Right cardiac atrium (tissue), 5 donors: ENCODE measurements around the gene EIF1AX. TPM values are rescaled to one million over a fixed set of nuclear protein-coding genes. Genes with fewer than 3 reads are reported as not detected.

Source experiments
- ATAC-seq, 2 donors: fragments of 200-7000 bp; cut with Tn5 transposase; one replicate each; pipeline versions ENCODE4 v1.8.0 to v1.9.1; 2020; ENCODE audit warnings: moderate library complexity in 2 of 2, mild to moderate bottlenecking in 1 of 2
- DNase-seq, 3 donors: peaks; one replicate each; pipeline ENCODE4 v3.0.0-alpha.2; 2020
- H3K27ac ChIP-seq: one replicate; pipeline ENCODE4 v1.5.1; 2013; ENCODE audit warnings: mild to moderate bottlenecking, low read length, control low read depth, moderate library complexity
- H3K27me3 ChIP-seq: one replicate; pipeline ENCODE4 v1.6.1; 2013; ENCODE audit not compliant: control insufficient read depth, insufficient read depth
- H3K4me1 ChIP-seq: one replicate; pipeline ENCODE4 v1.6.1; 2013; ENCODE audit warnings: low read length; ENCODE audit not compliant: control insufficient read depth, insufficient read depth
- H3K4me3 ChIP-seq: one replicate; pipeline ENCODE4 v1.5.1; 2013; ENCODE audit warnings: low read length, control low read depth
- H3K9me3 ChIP-seq: one replicate; pipeline ENCODE4 v1.6.1; 2013; ENCODE audit warnings: low read length; ENCODE audit not compliant: control insufficient read depth
- WGBS: extraction: QIAGEN DNeasy Blood & Tissue Kit; methylation state at CpG from one replicate; pipeline ENCODE4 v1.1.7; 2013; 5-methylcytosine and 5-hydroxymethylcytosine counted together
- intact Hi-C, 4 donors: fragments of 100-400 bp; cut with DNase I; formaldehyde crosslinking; loops; one replicate each; pipeline versions ENCODE4 v1.11.0 to v1.14.0; 2022 to 2023
- polyA plus RNA-seq: library from polyadenylated mRNA; stranded (reverse); fragments of 200-250 nt; gene quantifications from one replicate; pipeline ENCODE4 v1.2.3, GENCODE V29; 2013
- total RNA-seq, 4 donors: library from RNA; stranded (reverse); fragmentation: NEBNext Ultra II Directional; extraction: Animal tissue kit (Norgen Biotek cat#: 25700); gene quantifications; one replicate each; pipeline ENCODE4 v1.2.1, GENCODE V29; 2021
- donor health status: healthy with polysubstance abuse.
- donor health status: DM: no; HTN: yes; CAD: no.
- donor health status: DM: no; HTN: no; CAD: no.
- donor health status: DM: no; HTN: yes; CAD: no; lungs with severe emphysema.
- donor health status: DM: yes; HTN: yes; CAD: no.

The EIF1AX gene
- total and polyA plus RNA-seq, 5 donors, result 25.4 to 91.1 (median 59.9) TPM

GRCh38 chrX:20149326-20149725 is 7.7 kb upstream of the EIF1AX start:
- Histone ChIP-seq H3K9me3 (no peaks in the 10 kb centered on the region), H3K4me3 (no peak overlapping the region), H3K27ac (no peak overlapping the region), H3K27me3 (no peaks in the 10 kb centered on the region), H3K4me1 (no peaks in the 10 kb centered on the region)
- WGBS, result 94% methylated on average over 2 of the region's 2 CpGs
- ATAC-seq (no peak), DNase-seq (no peak)
- intact Hi-C loops, result no loop called here

DNA sequence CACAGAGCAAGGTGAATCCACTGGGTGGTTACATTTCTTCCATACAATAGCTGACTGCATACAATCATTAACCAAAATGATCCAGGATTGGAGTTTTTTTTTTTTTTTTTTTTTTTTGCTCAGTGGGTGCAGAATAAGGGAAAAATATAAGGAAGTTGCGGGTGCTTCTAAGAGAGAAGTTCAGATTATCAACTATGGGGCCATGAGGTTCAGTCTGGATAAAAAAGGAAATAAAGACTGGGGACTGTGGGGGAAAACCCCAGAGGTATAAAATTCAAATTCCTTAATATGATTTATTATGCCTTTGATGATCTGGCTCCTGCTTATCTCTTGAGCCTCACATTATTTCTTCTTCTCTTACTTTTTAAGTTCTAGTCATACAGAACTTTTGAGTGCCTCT is 5.9 kb upstream of the EIF1AX start:
- no peaks in the 10 kb centered on the region for H3K4me1 ChIP-seq
- no peaks in the 10 kb centered on the region for H3K9me3 ChIP-seq
- H3K4me3 ChIP-seq, result no peak overlapping the region
- H3K27ac ChIP-seq, result no peak overlapping the region
- intact Hi-C loops, result no loop called here
- H3K27me3 ChIP-seq, result no peaks in the 10 kb centered on the region
- no peak for ATAC-seq
- no peak for DNase-seq
- WGBS, result 88% methylated on average over 1 of the region's 1 CpG

GRCh38 chrX:20144491-20144890 is 2.9 kb upstream of the EIF1AX start:
- Histone ChIP-seq H3K27ac (no peak overlapping the region), H3K9me3 (no peaks in the 10 kb centered on the region), H3K27me3 (no peaks in the 10 kb centered on the region), H3K4me3 (no peak overlapping the region), H3K4me1 (no peaks in the 10 kb centered on the region)
- 69% methylated on average over 3 of the region's 3 CpGs for WGBS
- no peak for DNase-seq
- intact Hi-C loops, result no loop called here
- ATAC-seq, result no peak

GRCh38 chrX:20143561-20143960 is 1.9 kb upstream of the EIF1AX start:
- Histone ChIP-seq H3K4me3 (no peak overlapping the region), H3K27me3 (no peaks in the 10 kb centered on the region), H3K9me3 (no peaks in the 10 kb centered on the region), H3K27ac (no peak overlapping the region), H3K4me1 (no peaks in the 10 kb centered on the region)
- ATAC-seq (no peak), DNase-seq (no peak)
- intact Hi-C loops, result no loop called here
- WGBS, result 61% methylated on average over 2 of the region's 2 CpGs

GRCh38 chrX:20143111-20143510 is 1.5 kb upstream of the EIF1AX start:
- H3K4me1 ChIP-seq, result no peaks in the 10 kb centered on the region
- ATAC-seq (no peak), DNase-seq (no peak)
- no peak overlapping the region for H3K27ac ChIP-seq
- no peaks in the 10 kb centered on the region for H3K27me3 ChIP-seq
- WGBS, result 56% methylated on average over 6 of the region's 6 CpGs
- H3K9me3 ChIP-seq, result no peaks in the 10 kb centered on the region
- intact Hi-C loops, result no loop called here
- no peak overlapping the region for H3K4me3 ChIP-seq

DNA sequence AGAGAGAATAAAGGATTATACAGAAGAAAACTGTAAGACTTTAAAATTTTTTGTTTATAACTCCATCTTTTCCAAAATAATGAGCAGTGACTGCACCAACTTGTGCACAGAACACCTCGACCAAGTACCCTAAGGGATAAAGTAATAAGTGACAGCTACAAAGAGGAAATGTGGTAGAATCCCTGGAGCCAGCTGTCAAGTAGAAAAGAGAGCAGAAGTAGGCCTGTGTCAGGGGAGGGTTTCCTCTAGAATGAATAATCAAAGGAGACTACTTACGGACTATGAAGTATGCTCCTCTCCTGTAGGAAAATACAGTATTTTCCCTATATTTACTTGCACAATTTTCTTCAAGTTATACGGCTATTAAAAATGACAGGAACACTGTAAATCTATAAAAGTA is 1.2 kb downstream of the EIF1AX start:
- Histone ChIP-seq H3K4me1 (no peaks in the 10 kb centered on the region), H3K9me3 (no peaks in the 10 kb centered on the region), H3K27me3 (no peaks in the 10 kb centered on the region), H3K27ac (no peak overlapping the region), H3K4me3 (peak overlapping the region; percentile 99)
- WGBS, result 4% methylated on average over 3 of the region's 3 CpGs
- intact Hi-C loops, result no loop called here
- ATAC-seq (no peak), DNase-seq (no peak)

- intact Hi-C loops, result no loop called here
- Histone ChIP-seq H3K4me3 (peak overlapping the region; percentile 99), H3K27ac (no peak overlapping the region), H3K27me3 (no peaks in the 10 kb centered on the region), H3K9me3 (no peaks in the 10 kb centered on the region), H3K4me1 (no peaks in the 10 kb centered on the region)
- ATAC-seq (no peak), DNase-seq (no peak)
- WGBS, result 62% methylated on average over 2 of the region's 2 CpGs
Measured at GRCh38 chrX:20139966-20140365, 1.7 kb downstream of the EIF1AX start.

- H3K27me3 ChIP-seq, result no peaks in the 10 kb centered on the region
- no peaks in the 10 kb centered on the region for H3K9me3 ChIP-seq
- no peaks in the 10 kb centered on the region for H3K4me1 ChIP-seq
- no peak for ATAC-seq
- WGBS, result 82% methylated on average over 5 of the region's 5 CpGs
- H3K4me3 ChIP-seq, result no peak overlapping the region
- DNase-seq, result no peak
- intact Hi-C loops, result no loop called here
- no peak overlapping the region for H3K27ac ChIP-seq
Measured at GRCh38 chrX:20135944-20136343, 5.7 kb downstream of the EIF1AX start.

GRCh38 chrX:20132666-20133065 is 9.0 kb downstream of the EIF1AX start:
- H3K4me1 ChIP-seq, result no peaks in the 10 kb centered on the region
- no peaks in the 10 kb centered on the region for H3K27me3 ChIP-seq
- H3K4me3 ChIP-seq, result no peak overlapping the region
- WGBS, result 78% methylated on average over 1 of the region's 1 CpG
- intact Hi-C loops, result no loop called here
- ATAC-seq (no peak), DNase-seq (no peak)
- no peaks in the 10 kb centered on the region for H3K9me3 ChIP-seq
- no peak overlapping the region for H3K27ac ChIP-seq

DNA sequence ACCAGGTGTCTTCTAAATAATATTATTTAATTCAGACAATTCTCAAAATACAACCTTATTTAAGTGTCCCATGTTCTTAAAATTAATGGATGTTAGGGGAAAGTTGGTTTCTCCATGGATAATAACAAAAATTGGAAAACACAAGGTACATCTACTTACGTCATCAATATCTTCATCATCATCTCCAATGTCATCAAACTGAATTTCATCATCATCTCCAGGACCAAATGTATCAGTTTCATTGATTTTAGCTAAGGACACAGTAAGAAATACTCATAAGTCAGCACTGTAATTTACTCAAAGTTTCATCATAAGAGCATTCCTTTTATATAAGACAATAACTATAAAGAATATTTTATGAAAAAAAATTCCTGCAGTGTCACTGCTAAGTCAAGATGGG is 11.3 kb downstream of the EIF1AX start:
- H3K4me1 ChIP-seq, result no peaks in the 10 kb centered on the region
- DNase-seq (no peak), ATAC-seq (no peak)
- 85% methylated on average over 1 of the region's 1 CpG for WGBS
- H3K9me3 ChIP-seq, result no peaks in the 10 kb centered on the region
- intact Hi-C loops, result no loop called here
- H3K27ac ChIP-seq, result no peak overlapping the region
- no peaks in the 10 kb centered on the region for H3K27me3 ChIP-seq
- no peak overlapping the region for H3K4me3 ChIP-seq

DNA sequence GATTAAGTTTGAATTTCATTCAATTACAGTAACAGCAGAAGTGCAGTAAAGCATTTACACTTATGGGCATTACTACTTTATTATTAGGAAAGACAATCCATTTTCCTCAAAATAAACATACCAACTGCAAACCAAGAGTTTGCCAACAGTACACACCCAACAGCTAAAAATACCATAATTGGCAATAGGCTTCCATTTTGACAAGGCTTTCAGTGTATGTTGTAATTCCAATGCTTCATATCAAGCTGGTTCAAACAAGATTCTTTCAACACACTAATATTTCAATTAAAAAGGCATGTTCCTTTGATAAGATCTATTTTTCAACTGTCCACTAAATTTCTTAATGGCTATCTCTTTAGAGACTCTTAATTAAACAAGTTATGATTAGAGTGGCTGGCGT is 12.1 kb downstream of the EIF1AX start:
- no peaks in the 10 kb centered on the region for H3K4me1 ChIP-seq
- no peak for DNase-seq
- ATAC-seq, result no peak
- intact Hi-C loops, result no loop called here
- H3K9me3 ChIP-seq, result no peaks in the 10 kb centered on the region
- no peak overlapping the region for H3K27ac ChIP-seq
- no peaks in the 10 kb centered on the region for H3K27me3 ChIP-seq
- 86% methylated on average over 1 of the region's 1 CpG for WGBS
- no peak overlapping the region for H3K4me3 ChIP-seq

- H3K9me3 ChIP-seq, result no peaks in the 10 kb centered on the region
- no peak overlapping the region for H3K27ac ChIP-seq
- 43% methylated on average over 4 of the region's 4 CpGs for WGBS
- DNase-seq (no peak), ATAC-seq (peak in 1 of 2 donors; percentile 18)
- intact Hi-C loops, result no loop called here
- no peaks in the 10 kb centered on the region for H3K27me3 ChIP-seq
- H3K4me3 ChIP-seq, result no peak overlapping the region
- no peaks in the 10 kb centered on the region for H3K4me1 ChIP-seq
Measured at GRCh38 chrX:20128670-20129069, 13.0 kb downstream of the EIF1AX start.
